Activated CD4-positive, alpha-beta memory T cell treated with anti-CD3 and anti-CD28 coated beads, Interleukin-2, amount 10 ng/mL, durations not matched to agents 7 days and 5 days (primary cell): ENCODE data around the gene HAVCR2. TPM values are rescaled to one million over a fixed set of nuclear protein-coding genes. Genes with fewer than 3 reads are reported as not detected.

ENCODE experiments used
- CTCF ChIA-PET: fragments of 350-600 bp; sonication (Branson Sonifier 250); formaldehyde crosslinking; loops from one replicate; lab custom pipeline; 2021; ENCODE audit warnings: antibody characterized with exemption, inconsistent platforms; lab: Charles Lee
- POLR2A ChIA-PET: fragments of 350-600 bp; sonication (Branson Sonifier 250); formaldehyde crosslinking; loops from one replicate; lab custom pipeline; 2021; ENCODE audit warnings: antibody characterized with exemption; lab: Charles Lee
- DNase-seq: peaks from one replicate; pipeline ENCODE4 v3.0.0-alpha.2; 2020
- H3K27ac Mint-ChIP-seq: one replicate; pipeline ENCODE4 v1.8.0; 2021; ENCODE audit warnings: mild to moderate bottlenecking, mixed read lengths
- H3K27me3 Mint-ChIP-seq: one replicate; pipeline ENCODE4 v1.8.0; 2021; ENCODE audit warnings: mixed read lengths
- H3K36me3 Mint-ChIP-seq: one replicate; pipeline ENCODE4 v1.8.0; 2021; ENCODE audit warnings: low read depth, mixed read lengths
- H3K4me1 Mint-ChIP-seq: one replicate; pipeline ENCODE4 v1.8.0; 2021; ENCODE audit warnings: mixed read lengths
- H3K4me3 Mint-ChIP-seq: one replicate; pipeline ENCODE4 v1.8.0; 2021; ENCODE audit warnings: mild to moderate bottlenecking, mixed read lengths
- H3K9me3 Mint-ChIP-seq: one replicate; pipeline ENCODE4 v1.8.0; 2021; ENCODE audit warnings: mixed read lengths
- total RNA-seq, 2 experiments: library from RNA; stranded (reverse); gene quantifications; one replicate each; pipeline ENCODE4 v1.2.3, GENCODE V29; 2021

HAVCR2 gene
- 10 to 100 TPM; 62.4 to 66.9 TPM for total RNA-seq

DNA sequence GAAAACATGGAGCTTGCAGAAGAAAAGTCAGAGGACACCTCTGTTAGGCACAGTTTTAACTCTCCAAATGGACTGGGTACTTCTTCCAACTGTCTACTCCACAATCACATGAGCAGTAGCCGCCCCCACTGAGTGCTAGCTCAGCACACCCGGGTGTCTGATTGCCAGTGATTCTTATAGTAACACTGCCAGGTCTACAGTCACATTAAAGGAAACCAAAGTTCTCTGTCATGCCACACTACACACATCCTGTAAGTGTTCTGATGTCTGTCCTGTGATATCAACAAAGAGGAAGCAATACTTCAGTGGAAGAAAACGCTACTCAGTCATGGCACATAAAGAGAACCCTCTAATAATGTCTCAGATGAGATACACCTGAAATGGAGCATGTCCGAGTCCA lies at the start of gene HAVCR2:
Gene HAVCR2, minus strand, starts transcription at position 69 of the 400 bp plus-strand sequence. Its CDS starts 61 bp downstream, at position 8.
- no peaks in the 10 kb centered on the region for H3K27me3 Mint-ChIP-seq
- peak within 1 kb of the TSS; percentile 96 for H3K27ac Mint-ChIP-seq
- ChIA-PET POLR2A (interaction anchor here (0.6 to 4.4 kb wide), 16 partner anchors 8 to 195 kb away, joined by 3 to 74 read pairs (median 4); partner anchors contain the start of gene MED7), CTCF (interaction anchor here (1.0 to 2.9 kb wide), 6 partner anchors 24 to 167 kb away, joined by 3 to 17 read pairs (median 6); partner anchors contain the start of gene MED7)
- H3K4me1 Mint-ChIP-seq, result peaks cover 70% of the 10 kb centered on the region
- peak within 1 kb of the TSS; percentile 88 for H3K4me3 Mint-ChIP-seq
- H3K9me3 Mint-ChIP-seq, result peaks cover 2% of the 10 kb centered on the region
- DNase-seq, result peak; percentile 82
- peaks cover 42% of the 10 kb centered on the region for H3K36me3 Mint-ChIP-seq

DNA sequence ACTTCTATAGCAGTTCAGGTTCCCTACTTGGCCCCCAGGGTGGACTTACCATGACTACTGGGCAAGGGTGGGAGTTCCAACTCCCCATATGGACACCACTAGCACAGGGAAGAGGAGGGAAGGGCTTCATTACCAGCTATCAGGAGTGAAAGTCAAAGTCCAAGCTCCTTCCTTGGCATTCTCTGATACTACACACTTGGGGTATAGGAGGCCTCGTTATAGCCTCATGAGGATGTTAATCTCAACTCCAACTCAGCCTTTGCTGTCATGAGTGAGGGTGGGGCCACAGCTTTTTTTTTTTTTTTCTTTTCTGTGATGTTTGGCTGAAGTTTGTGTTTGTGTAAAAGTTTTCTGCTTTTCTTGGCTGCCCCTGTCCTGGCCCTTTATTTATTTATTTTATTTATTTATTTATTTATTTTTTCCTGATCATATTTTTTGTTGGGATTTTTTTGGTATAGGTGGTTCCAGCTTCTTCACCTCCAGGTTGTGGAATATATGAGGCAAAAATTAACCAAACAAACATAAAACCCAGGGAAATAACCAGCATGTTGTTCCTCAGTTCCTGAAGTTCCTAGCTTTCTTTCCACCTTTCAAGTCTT lies 48.5 kb upstream of the HAVCR2 start:
- peak overlapping the region; percentile 50 for H3K27ac Mint-ChIP-seq
- no peaks in the 10 kb centered on the region for H3K27me3 Mint-ChIP-seq
- H3K36me3 Mint-ChIP-seq, result no peaks in the 10 kb centered on the region
- H3K4me3 Mint-ChIP-seq, result peak overlapping the region; percentile 0
- ChIA-PET POLR2A (interaction anchor here (0.6 to 7.2 kb wide), 11 partner anchors 9 to 95 kb away, joined by 3 to 106 read pairs (median 5); partner anchors contain the start of genes GARIN3, ITK and MED7), CTCF (interaction anchor here (0.5 to 1.9 kb wide), 7 partner anchors 8 to 1852 kb away, joined by 3 to 9 read pairs (median 3); partner anchors contain the start of gene MED7)
- no peaks in the 10 kb centered on the region for H3K9me3 Mint-ChIP-seq
- H3K4me1 Mint-ChIP-seq, result peaks cover 75% of the 10 kb centered on the region
- no peak for DNase-seq

DNA sequence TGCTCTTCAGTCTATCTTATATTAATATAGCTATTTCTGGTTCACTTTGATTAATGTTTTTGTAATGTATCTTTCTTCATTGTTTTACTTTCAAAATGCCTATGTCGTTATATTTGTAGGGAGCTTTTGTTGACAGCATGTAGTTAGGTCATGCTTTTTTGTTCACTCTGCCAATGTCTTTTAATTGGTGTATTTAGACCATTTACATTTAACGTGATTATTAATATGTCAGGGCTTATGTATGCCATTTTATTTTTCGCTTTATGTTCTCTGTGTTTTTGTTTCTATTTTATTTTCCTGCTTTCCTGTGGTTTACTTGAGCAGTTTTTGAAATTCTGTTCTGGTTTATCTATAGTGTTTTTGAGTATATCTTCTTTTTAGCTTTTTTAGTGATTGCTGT lies 46.5 kb upstream of the HAVCR2 start:
- POLR2A ChIA-PET, result interaction anchor here (0.7 to 7.2 kb wide), 19 partner anchors 10 to 241 kb away, joined by 3 to 106 read pairs (median 5); partner anchors contain the start of genes CYFIP2, GARIN3, ITK and MED7

DNA sequence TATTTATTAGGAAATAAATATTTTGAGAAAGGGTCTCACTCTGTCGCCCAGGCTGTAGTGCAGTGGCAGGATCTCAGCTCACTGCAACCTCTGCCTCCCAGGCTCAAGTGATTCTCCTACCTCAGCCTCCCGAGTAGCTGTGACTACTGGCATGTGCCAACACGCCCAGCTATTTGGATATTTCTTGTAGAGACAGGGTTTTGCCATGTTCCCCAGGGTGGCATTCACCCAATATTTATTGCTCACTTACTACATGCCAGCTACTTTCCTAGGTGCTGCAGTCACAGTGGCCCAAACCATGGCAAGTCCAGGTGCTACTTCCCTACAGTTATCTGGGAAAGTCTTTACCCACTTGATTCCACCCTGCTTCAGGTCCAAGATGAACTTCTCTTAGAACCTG lies 42.2 kb upstream of the HAVCR2 start:
- Mint-ChIP-seq H3K4me3 (no peak overlapping the region), H3K27me3 (no peaks in the 10 kb centered on the region), H3K4me1 (peaks cover 52% of the 10 kb centered on the region), H3K27ac (no peak overlapping the region), H3K36me3 (no peaks in the 10 kb centered on the region), H3K9me3 (no peaks in the 10 kb centered on the region)
- ChIA-PET CTCF (interaction anchor here (0.9 to 3.7 kb wide), 4 partner anchors 29 to 154 kb away, joined by 4 to 19 read pairs (median 4); partner anchors contain the start of gene ITK), POLR2A (interaction anchor here (0.8 to 3.0 kb wide), 3 partner anchors 16 to 140 kb away, joined by 3 to 15 read pairs (median 3); no protein-coding TSS in a partner anchor)
- DNase-seq, result no peak

More for the DNA sequence above, 46.5 kb upstream of the HAVCR2 start:
- CTCF ChIA-PET, result interaction anchor here (0.7 to 2.8 kb wide), 9 partner anchors 12 to 153 kb away, joined by 3 to 11 read pairs (median 3); partner anchors contain the start of genes ITK and MED7
- peak overlapping the region; percentile 83 for H3K4me3 Mint-ChIP-seq
- H3K36me3 Mint-ChIP-seq, result no peaks in the 10 kb centered on the region
- DNase-seq, result no peak
- peaks cover 69% of the 10 kb centered on the region for H3K4me1 Mint-ChIP-seq
- no peaks in the 10 kb centered on the region for H3K27me3 Mint-ChIP-seq
- H3K9me3 Mint-ChIP-seq, result no peaks in the 10 kb centered on the region
- peak overlapping the region; percentile 95 for H3K27ac Mint-ChIP-seq

DNA sequence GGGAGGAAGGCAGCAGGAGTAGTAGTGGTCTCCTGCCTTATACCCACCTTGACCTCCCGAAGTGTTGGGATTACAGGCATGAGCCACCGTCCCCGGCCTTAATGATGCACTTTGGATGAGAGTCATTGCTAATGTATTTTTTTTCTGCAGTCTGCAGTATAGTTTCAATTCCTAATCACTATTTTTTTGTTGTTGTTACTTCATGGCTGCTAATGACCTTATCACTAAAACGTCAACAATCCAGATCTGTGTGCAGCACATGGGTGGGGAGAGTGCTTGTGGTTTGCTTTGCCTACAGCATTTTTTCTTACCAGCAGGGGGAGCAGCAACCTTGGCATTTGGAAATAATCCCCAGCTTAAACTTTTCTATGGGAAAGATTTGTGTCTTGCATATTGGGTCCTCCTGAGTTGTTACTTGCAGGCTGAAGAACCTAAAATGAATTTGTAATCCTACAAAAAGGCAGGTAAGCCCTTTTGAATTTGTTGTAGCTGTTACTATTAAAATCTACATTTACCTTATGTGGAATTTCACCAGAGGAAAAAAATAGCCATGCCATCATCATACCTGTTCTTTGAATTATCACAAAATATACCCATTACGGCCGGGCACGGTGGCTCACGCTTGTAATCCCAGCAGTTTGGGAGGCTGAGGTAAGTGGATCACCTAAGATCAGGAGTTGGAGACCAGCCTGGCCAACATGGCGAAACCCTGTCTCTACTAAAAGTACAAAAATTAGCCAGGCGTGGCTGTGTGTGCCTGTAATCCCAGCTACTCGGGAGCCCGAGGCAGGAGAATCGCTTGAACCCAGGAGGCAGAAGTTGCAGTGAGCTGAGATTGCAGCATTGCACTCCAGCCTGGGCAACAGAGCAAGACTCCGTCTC lies 40.1 kb upstream of the HAVCR2 start:
- Mint-ChIP-seq H3K36me3 (no peaks in the 10 kb centered on the region), H3K4me3 (no peak overlapping the region), H3K27ac (peak overlapping the region; percentile 33), H3K9me3 (no peaks in the 10 kb centered on the region), H3K4me1 (peaks cover 36% of the 10 kb centered on the region), H3K27me3 (no peaks in the 10 kb centered on the region)
- POLR2A ChIA-PET, result interaction anchor here (0.9 to 3.0 kb wide), 18 partner anchors 11 to 164 kb away, joined by 3 to 17 read pairs (median 5); partner anchors contain the start of gene ITK
- DNase-seq, result peak; percentile 85
- CTCF ChIA-PET, result interaction anchor here (0.7 to 3.7 kb wide), 32 partner anchors 8 to 179 kb away, joined by 3 to 27 read pairs (median 6); partner anchors contain the start of genes CYFIP2 and ITK

DNA sequence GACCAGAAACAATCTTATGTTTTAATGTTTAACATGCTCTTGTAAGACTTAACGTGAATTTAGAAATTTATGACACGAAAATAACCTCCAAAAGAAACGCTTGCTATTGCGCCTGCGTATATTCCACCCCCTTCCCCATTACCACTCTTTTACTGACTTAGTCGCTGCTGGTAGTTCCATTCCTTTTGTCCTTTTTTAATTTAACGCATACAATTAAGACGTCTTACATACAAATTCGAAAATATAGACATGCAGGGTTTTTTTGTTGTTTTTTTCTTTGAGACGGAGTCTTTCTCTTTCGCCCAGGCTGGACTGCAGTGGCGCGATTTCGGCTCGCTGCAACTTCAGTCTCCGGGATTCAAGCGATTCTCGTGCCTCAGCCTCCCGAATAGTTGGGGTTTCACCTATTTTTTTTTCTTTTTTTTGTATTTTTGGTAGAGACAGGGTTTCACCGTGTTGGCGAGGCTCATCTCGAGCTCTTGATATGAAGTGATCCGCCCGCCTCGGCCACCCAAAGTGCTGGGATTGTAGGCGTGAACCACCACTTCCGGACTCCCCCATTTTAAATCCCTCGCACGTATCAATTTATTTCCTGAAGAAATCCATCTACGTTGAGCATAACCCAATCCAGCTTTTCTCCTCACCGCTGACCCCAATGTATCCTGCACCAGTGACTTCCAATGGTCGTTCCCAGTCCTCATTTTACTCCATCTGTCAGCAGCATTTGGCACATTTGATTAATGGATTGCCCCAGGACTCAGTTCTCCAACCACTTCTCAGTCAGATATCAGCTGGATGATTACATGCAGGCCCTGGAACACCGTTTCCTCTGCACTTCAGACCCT lies 34.5 kb upstream of the HAVCR2 start:
- Mint-ChIP-seq H3K36me3 (peaks cover 35% of the 10 kb centered on the region), H3K4me3 (peak overlapping the region; percentile 90)
- POLR2A ChIA-PET, result interaction anchor here (0.7 to 4.1 kb wide), 57 partner anchors 11 to 712 kb away, joined by 3 to 74 read pairs (median 8); partner anchors contain the start of genes CYFIP2, HAVCR1, HAVCR2 and ITK

DNA sequence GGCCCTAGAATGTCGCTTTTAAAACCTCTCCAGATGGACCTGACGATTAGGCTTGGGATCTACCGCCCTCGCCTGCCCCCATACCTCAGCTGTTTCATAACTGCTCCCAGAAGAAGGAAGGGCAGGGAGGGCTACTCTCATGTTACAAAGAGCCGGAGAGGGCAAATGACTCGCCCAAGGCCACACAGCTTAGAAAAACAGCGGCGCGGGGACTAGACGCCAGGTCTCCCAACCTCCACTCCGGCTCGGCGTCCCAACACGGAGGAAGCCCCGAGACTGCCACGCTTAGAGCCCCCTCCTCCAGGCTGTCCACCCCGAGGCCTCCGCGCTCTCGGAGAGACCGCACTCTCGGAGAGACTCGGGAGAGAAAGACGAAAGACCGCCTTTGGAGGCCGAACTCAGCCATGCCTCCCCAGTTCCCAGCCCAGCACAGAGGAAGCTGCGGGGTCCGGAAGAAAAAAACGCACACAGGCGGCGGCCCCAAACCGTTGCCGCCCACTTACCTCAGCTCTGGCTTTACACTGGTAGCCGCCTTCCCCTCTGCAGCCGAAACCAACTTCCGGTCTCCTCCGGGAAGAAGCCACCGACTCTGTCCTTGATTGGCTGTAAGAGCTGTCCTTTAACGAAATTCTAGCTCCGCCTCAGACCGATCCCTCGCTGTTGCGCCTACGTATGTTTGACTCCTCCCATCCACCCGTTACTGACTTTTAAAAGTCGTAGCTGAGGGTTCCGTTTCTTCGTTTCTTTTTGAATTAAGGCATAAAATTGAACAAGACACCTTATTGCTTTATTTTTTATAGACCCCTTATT lies 33.7 kb upstream of the HAVCR2 start, which contains the start of gene MED7:
Gene MED7, minus strand, starts transcription at position 549 of the 810 bp plus-strand sequence. CDS start 3,434 bp downstream, outside the sequence.
- peaks cover 43% of the 10 kb centered on the region for H3K4me1 Mint-ChIP-seq
- DNase-seq, result peak; percentile 96
- POLR2A ChIA-PET, result interaction anchor here (0.6 to 4.1 kb wide), 62 partner anchors 10 to 713 kb away, joined by 3 to 74 read pairs (median 7); partner anchors contain the start of genes CYFIP2, HAVCR1, HAVCR2 and ITK
- peaks cover 43% of the 10 kb centered on the region for H3K36me3 Mint-ChIP-seq
- H3K27ac Mint-ChIP-seq, result peak within 1 kb of the TSS; percentile 98
- no peaks in the 10 kb centered on the region for H3K9me3 Mint-ChIP-seq
- no peaks in the 10 kb centered on the region for H3K27me3 Mint-ChIP-seq
- H3K4me3 Mint-ChIP-seq, result peak within 1 kb of the TSS; percentile 90
- CTCF ChIA-PET, result interaction anchor here (0.8 to 3.1 kb wide), 27 partner anchors 10 to 306 kb away, joined by 3 to 25 read pairs (median 4); partner anchors contain the start of genes HAVCR2 and ITK

More for the DNA sequence above, 34.5 kb upstream of the HAVCR2 start:
- DNase-seq, result peak; percentile 60
- CTCF ChIA-PET, result interaction anchor here (0.8 to 3.1 kb wide), 22 partner anchors 11 to 307 kb away, joined by 3 to 25 read pairs (median 4); partner anchors contain the start of gene HAVCR2
- H3K4me1 Mint-ChIP-seq, result peaks cover 48% of the 10 kb centered on the region
- peak overlapping the region; percentile 98 for H3K27ac Mint-ChIP-seq
- H3K27me3 Mint-ChIP-seq, result no peaks in the 10 kb centered on the region
- no peaks in the 10 kb centered on the region for H3K9me3 Mint-ChIP-seq

DNA sequence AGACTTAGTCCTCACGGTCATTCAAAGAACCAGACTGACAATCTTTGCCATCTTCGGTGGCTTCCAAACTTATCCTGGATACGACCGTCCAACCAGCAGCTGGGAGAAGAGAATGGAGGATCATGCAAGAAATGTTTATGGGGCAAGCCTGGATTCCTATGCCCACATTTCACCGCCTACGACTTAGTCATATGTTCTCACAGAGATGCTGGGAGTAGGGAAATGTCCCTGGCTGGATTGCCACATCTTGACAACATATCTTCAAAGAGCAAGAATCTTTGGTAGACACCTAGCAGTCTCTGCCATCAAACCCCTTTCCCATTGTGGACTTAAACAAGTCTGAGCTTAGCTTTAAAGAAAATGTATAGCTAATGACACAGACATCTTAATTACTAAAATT lies 28.8 kb upstream of the HAVCR2 start:
- no peak overlapping the region for H3K27ac Mint-ChIP-seq
- CTCF ChIA-PET, result no interaction called here
- no peaks in the 10 kb centered on the region for H3K27me3 Mint-ChIP-seq
- H3K9me3 Mint-ChIP-seq, result no peaks in the 10 kb centered on the region
- no peak overlapping the region for H3K4me3 Mint-ChIP-seq
- H3K36me3 Mint-ChIP-seq, result peaks cover 63% of the 10 kb centered on the region
- POLR2A ChIA-PET, result no interaction called here
- DNase-seq, result no peak
- H3K4me1 Mint-ChIP-seq, result peaks cover 41% of the 10 kb centered on the region

DNA sequence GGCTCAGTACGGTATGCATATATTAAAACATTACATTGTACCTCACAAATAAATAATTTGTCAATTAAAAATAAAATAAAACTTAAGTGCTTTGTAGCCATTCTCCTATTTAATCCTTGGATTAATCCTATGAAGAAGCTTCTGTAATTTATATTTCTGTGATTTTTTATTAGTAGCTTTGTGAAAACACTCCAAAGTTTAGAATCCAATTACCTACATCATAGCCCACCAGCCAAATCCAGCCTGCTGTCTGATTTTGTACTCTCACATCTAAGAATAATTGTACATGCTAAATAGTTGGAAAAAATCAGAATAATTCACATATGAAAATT lies 23.4 kb upstream of the HAVCR2 start:
- no peak overlapping the region for H3K4me3 Mint-ChIP-seq
- no peak overlapping the region for H3K27ac Mint-ChIP-seq
- peaks cover 21% of the 10 kb centered on the region for H3K36me3 Mint-ChIP-seq
- ChIA-PET POLR2A (interaction anchor here (0.5 to 3.0 kb wide), 8 partner anchors 10 to 245 kb away, joined by 3 to 21 read pairs (median 4); partner anchors contain the start of genes HAVCR2 and MED7), CTCF (interaction anchor here (1.0 to 3.9 kb wide), 23 partner anchors 9 to 1188 kb away, joined by 3 to 25 read pairs (median 5); partner anchors contain the start of genes HAVCR2 and MED7)
- no peaks in the 10 kb centered on the region for H3K27me3 Mint-ChIP-seq
- peaks cover 30% of the 10 kb centered on the region for H3K4me1 Mint-ChIP-seq
- no peak for DNase-seq
- no peaks in the 10 kb centered on the region for H3K9me3 Mint-ChIP-seq

DNA sequence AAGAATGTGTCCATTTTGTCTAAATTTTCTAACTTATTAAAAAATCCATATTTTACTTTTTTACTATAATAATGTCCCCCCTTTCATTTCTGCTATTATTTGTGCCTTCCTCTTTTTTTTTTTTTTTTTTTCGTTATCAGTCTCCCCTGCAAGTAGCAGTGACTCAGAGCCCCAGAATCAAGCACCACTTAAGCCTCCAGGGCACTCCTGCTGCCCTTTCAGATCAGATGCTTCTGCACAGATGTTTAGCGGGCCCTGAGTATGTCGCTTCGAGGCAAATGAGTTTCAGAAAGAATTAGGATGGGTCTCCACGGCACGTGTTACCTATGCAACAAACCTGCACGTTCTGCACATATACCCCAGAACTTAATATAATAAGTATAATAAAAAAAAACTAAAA lies 22.1 kb upstream of the HAVCR2 start:
- ChIA-PET POLR2A (interaction anchor here (3.0 kb wide), 1 partner anchor 11 kb away, joined by 21 read pairs; the partner anchor contains the start of gene MED7), CTCF (interaction anchor here (0.7 to 3.9 kb wide), 11 partner anchors 9 to 1207 kb away, joined by 3 to 25 read pairs (median 5); partner anchors contain the start of genes HAVCR2 and MED7)
- no peaks in the 10 kb centered on the region for H3K9me3 Mint-ChIP-seq
- H3K27ac Mint-ChIP-seq, result no peak overlapping the region
- DNase-seq, result no peak
- peaks cover 2% of the 10 kb centered on the region for H3K27me3 Mint-ChIP-seq
- no peak overlapping the region for H3K4me3 Mint-ChIP-seq
- peaks cover 26% of the 10 kb centered on the region for H3K4me1 Mint-ChIP-seq
- peaks cover 10% of the 10 kb centered on the region for H3K36me3 Mint-ChIP-seq
